Measurements from ENCODE around the gene MAPK7. TPM values are rescaled to one million over a fixed set of nuclear protein-coding genes. Genes with fewer than 3 reads are reported as not detected.

MAPK7 gene
- total RNA-seq, 1 donor from 2014 or later = 44.3 TPM

- H3K9me3 Mint-ChIP-seq = no peaks in the 10 kb centered on the region
- no peak for DNase-seq (ENCODE audit: extremely low spot score, unreplicated experiment)
- H3K4me3 Mint-ChIP-seq = no peak overlapping the region
- peaks cover 4% of the 10 kb centered on the region for H3K36me3 Mint-ChIP-seq
- no peak for TF ChIP-seq CTCF (conservative IDR thresholded peaks at IDR 0.05)
- no peaks in the 10 kb centered on the region for H3K27me3 Mint-ChIP-seq
- peaks cover 32% of the 10 kb centered on the region for H3K4me1 Mint-ChIP-seq (ENCODE audit: unreplicated experiment)
- H3K27ac Mint-ChIP-seq = no peak overlapping the region
Measured at GRCh38 chr17:19335951-19336631, 42.2 kb upstream of the MAPK7 start.

DNA sequence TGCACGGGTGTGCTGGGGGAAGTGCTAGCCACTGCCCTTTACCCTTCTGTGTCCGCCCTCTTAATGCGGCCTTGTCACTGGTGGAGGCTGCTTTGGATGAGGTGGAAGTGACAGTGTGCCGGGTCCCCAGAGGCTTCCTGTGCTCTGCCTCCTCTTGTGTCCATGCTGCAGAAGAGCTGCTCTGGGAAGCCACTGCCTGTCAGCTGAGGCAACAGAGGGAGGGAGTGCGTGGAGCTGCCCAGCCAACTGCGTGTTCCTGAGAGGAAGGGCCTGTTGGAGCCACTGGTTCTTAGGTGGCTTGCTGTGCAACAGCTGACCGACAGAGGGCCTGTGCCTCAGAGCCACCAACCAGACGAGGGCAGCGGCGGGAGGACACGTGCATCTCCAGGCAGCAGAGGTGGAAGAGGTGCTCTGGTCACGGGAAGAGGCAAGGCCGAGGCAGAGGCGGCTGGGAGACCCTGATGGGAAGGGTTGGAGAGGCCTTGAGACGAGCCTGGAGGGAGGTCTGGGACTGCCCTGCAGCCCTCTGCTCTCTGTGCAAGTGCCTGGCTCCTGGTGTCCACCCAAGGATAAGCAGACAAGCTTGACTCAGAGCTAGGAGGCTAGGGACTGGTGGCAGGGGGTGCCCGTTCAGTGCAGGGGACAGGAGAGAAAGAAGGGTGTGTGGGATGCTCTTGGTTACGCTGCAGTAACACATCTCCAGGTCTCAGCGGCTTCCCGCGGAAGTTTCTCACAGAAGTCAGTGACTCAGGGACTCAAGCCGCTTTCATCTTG lies 41.2 kb upstream of the MAPK7 start:
- TF ChIP-seq CTCF (conservative IDR thresholded peaks at IDR 0.05) = peak; percentile 34
- no peak overlapping the region for H3K27ac Mint-ChIP-seq
- H3K36me3 Mint-ChIP-seq = peaks cover 8% of the 10 kb centered on the region
- peaks cover 37% of the 10 kb centered on the region for H3K4me1 Mint-ChIP-seq (ENCODE audit: unreplicated experiment)
- H3K4me3 Mint-ChIP-seq = no peak overlapping the region
- no peaks in the 10 kb centered on the region for H3K9me3 Mint-ChIP-seq
- DNase-seq (ENCODE audit: extremely low spot score, unreplicated experiment) = no peak
- H3K27me3 Mint-ChIP-seq = no peaks in the 10 kb centered on the region

DNA sequence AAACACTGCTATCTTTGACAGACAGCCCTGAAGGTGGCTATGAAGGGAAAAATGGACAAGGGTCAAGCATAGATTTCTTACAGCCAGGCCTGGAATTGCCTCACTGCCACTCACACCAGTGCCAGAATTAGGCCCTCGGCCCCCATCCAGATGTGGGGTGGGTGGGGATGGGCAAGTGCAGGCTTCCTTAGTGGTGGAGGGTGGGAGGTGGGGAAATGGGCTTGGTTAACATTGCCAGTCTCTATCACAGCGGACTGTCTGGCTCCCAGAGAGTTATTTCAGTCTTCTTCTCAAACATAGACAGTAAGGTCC lies 40.6 kb upstream of the MAPK7 start:
- Mint-ChIP-seq H3K27me3 (no peaks in the 10 kb centered on the region), H3K4me1 (ENCODE audit: unreplicated experiment) (peaks cover 39% of the 10 kb centered on the region), H3K9me3 (no peaks in the 10 kb centered on the region), H3K27ac (no peak overlapping the region), H3K4me3 (no peak overlapping the region), H3K36me3 (peaks cover 8% of the 10 kb centered on the region)
- TF ChIP-seq CTCF (conservative IDR thresholded peaks at IDR 0.05) = no peak
- DNase-seq (ENCODE audit: extremely low spot score, unreplicated experiment) = no peak

GRCh38 chr17:19338031-19338990 lies 40.0 kb upstream of the MAPK7 start:
- H3K27ac Mint-ChIP-seq = peak overlapping the region; percentile 48
- peak; percentile 76 for TF ChIP-seq CTCF (conservative IDR thresholded peaks at IDR 0.05)
- no peaks in the 10 kb centered on the region for H3K27me3 Mint-ChIP-seq
- peaks cover 39% of the 10 kb centered on the region for H3K4me1 Mint-ChIP-seq (ENCODE audit: unreplicated experiment)
- H3K36me3 Mint-ChIP-seq = peaks cover 8% of the 10 kb centered on the region
- H3K4me3 Mint-ChIP-seq = no peak overlapping the region
- no peaks in the 10 kb centered on the region for H3K9me3 Mint-ChIP-seq
- DNase-seq (ENCODE audit: extremely low spot score, unreplicated experiment) = no peak

DNA sequence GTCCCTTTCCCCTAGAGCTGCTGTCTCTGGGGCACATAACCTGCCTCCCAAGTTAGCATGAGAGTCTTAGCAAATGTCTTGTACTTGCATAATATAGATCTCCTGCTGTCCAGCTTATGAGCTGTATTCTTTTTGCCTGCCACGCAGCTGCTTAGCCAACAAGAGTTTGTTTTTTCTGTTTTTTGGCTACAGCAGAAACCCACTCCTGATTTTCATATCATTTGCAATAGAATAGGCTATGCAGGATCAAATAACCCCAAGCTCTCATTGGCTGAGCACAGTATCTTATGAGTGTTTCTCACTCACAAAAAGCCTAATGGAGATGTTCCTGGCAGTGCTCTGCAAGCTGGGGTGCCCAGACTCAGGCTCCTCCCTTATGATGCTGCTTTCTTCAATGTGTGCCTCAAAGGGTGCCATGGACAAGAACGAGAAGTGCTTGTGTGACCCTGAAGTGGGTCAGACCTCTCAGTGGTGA lies 38.9 kb upstream of the MAPK7 start:
- H3K27ac Mint-ChIP-seq = peak overlapping the region; percentile 48
- no peaks in the 10 kb centered on the region for H3K27me3 Mint-ChIP-seq
- H3K9me3 Mint-ChIP-seq = no peaks in the 10 kb centered on the region
- no peak overlapping the region for H3K4me3 Mint-ChIP-seq
- TF ChIP-seq CTCF (conservative IDR thresholded peaks at IDR 0.05) = no peak
- H3K4me1 Mint-ChIP-seq (ENCODE audit: unreplicated experiment) = peaks cover 39% of the 10 kb centered on the region
- peaks cover 8% of the 10 kb centered on the region for H3K36me3 Mint-ChIP-seq
- DNase-seq (ENCODE audit: extremely low spot score, unreplicated experiment) = no peak

Data from type B pancreatic cell (in vitro differentiated cells).